Right lung (tissue), 5 donors: Measurements from ENCODE around the gene WWOX. TPM values are rescaled to one million over a fixed set of nuclear protein-coding genes. Genes with fewer than 3 reads are reported as not detected.
A peak's percentile ranks its signal among the peaks of the same experiment; 100 is the strongest.

Source experiments
- DNase-seq, 2 donors: peaks; one replicate each; pipeline ENCODE4 v3.0.0-alpha.2; 2013
- polyA plus RNA-seq, 5 donors: library from polyadenylated mRNA; unstranded; fragments of 120-200 nt; gene quantifications; one replicate each; pipeline versions ENCODE4 v1.2.1 to v1.2.3, GENCODE V29; 2013; ENCODE audit warnings: inconsistent platforms in 1 of 5, low replicate concordance in 1 of 5; ENCODE audit not compliant: insufficient read length in 5 of 5, insufficient read depth in 1 of 5

The WWOX gene
- polyA plus RNA-seq, 5 donors = 29.3 to 41.5 (median 32.3) TPM

DNA sequence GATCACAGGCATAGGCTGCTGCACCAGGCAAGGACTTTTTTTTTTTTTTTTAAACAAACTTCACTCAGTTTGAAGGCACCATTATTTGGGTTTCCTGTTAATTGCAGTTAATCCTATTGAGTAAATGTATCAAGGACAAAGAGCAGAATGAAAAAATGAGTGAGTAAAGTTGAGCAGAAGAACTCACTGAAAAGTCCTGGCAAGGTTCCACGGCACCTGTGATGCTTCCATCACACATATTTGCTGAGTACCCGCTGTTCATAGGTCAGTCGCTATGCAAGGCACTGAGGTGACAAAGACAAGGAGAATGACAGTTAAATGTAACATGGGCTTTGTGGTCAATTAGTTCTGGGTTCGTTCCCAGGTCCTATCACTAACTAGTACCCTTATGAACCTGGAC, 831.1 kb downstream of the WWOX start:
- DNase-seq = no peak

GRCh38 chr16:78931267-78931666, 831.8 kb downstream of the WWOX start:
- DNase-seq = no peak

GRCh38 chr16:78931678-78932077, 832.2 kb downstream of the WWOX start:
- DNase-seq = no peak

GRCh38 chr16:78932355-78932943, 833.0 kb downstream of the WWOX start:
- no peak for DNase-seq

DNA sequence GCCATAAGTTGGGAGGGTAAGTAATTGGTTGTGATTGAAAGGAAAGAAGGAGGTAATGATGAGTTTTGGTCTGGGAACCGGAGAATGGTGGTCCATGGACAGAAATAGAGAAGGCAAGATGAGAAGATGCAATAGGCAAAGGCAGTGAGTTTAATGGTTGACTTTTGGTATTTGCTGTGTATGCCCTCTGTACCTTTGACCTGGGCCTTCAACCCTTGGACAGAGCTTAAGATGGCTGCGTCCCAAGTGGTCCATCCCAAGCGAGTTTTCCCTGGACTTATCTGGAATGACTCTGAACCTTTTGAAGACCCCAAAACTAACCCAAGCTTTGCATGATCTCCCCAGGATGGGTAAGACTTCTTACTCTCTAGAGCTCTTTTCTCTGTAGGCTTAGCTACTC, 836.6 kb downstream of the WWOX start:
- DNase-seq = no peak

DNA sequence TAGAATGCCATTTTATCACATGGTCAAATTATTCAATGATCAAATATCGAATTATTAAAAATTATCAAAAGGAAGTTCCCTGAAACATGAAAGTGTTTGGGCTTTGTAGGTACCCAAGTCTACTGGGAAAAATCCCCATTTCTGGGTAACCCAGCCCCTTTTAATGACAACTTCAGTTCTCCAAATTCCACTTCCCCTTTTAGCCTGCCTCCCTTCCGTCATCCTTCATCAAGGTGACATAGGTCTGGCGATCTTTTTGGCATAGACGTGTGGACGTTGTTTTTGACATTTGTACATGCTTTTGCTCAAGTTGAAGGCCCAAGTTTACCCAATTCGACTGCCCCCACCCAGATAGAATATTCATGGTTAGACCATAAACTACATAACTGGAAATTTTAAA, 840.1 kb downstream of the WWOX start:
- DNase-seq = no peak

- DNase-seq = no peak
Observed at GRCh38 chr16:78942625-78943245, 843.3 kb downstream of the WWOX start.

GRCh38 chr16:78945336-78945735, 845.9 kb downstream of the WWOX start:
- DNase-seq = peak in 1 of 2 donors; percentile 34

- no peak for DNase-seq
Observed at GRCh38 chr16:78946556-78946955, 847.1 kb downstream of the WWOX start.

DNA sequence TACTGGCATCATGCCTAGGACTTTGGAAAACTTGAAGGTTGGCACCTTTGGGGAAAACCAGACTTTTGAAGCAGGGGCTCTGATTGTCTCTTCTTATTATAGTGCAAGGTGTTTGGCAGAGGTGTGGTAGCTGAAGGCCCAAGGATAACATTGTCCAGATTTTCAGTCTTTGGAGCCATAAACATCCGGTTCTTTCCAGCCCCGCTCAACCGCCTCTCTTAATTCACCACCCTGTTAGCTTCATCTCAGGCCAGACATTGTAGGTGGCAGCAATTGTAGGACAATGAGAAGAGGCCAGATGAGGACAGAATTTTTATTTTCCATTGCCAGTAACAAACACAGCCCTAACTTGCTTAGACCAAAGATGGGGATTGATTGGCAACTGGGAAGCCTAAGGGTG, 851.3 kb downstream of the WWOX start:
- DNase-seq = no peak

- no peak for DNase-seq
Observed at GRCh38 chr16:78952630-78953029, 853.2 kb downstream of the WWOX start.

GRCh38 chr16:78953526-78953925, 854.1 kb downstream of the WWOX start:
- DNase-seq = no peak

DNA sequence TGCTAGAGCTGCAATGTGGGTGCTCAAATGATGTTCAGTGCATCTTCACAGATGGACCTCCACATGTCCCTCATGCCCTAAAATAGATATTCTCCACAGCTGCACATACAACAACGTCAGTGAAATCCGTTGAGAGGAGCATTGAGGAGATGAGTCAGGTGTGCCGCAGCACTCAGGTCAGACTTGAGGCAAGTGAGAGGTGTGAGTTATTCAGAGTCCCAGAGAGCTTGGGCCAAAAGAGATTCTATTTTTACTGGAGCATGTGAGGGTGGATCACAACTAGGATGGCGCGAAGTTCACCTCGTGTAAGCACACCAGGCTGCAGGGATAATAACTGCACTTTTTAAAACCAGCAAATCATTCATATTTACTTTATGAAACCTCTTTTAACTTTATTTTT, 855.8 kb downstream of the WWOX start:
- DNase-seq = no peak

DNA sequence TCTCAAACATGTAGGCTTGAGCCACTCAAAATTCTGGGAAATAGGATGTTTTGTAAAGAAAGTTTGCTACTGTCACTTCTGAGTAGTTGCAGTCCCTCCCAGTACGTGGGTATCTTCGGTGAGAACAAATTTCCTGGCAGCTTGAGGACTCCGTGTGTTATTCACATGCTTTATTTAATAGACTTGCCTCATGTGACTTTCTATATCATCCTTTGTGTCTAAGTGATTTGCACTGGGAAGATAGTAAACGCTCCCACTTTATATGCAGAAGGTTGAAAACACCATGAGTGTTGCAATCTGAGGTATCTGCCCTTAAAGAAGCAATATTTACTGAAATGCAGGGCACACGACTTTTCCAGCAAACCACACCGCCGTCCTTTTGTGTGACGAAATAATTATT, 857.4 kb downstream of the WWOX start:
- no peak for DNase-seq

- no peak for DNase-seq
Observed at GRCh38 chr16:78957317-78958100, 858.1 kb downstream of the WWOX start.

GRCh38 chr16:78961464-78961863, 862.0 kb downstream of the WWOX start:
- DNase-seq = no peak

GRCh38 chr16:78962457-78962929, 863.0 kb downstream of the WWOX start:
- DNase-seq = no peak

- no peak for DNase-seq
Observed at GRCh38 chr16:78967948-78968347, 868.5 kb downstream of the WWOX start.

GRCh38 chr16:78969721-78970120, 870.3 kb downstream of the WWOX start:
- DNase-seq = no peak

- no peak for DNase-seq
Observed at GRCh38 chr16:78970650-78971049, 871.2 kb downstream of the WWOX start.

GRCh38 chr16:78972006-78972405, 872.6 kb downstream of the WWOX start:
- DNase-seq = no peak

GRCh38 chr16:78972986-78973385, 873.5 kb downstream of the WWOX start:
- no peak for DNase-seq

- DNase-seq = no peak
Observed at GRCh38 chr16:78976212-78976611, 876.8 kb downstream of the WWOX start.
